GM21367 (cell line): ENCODE results near the gene SEMA6A.

Experiments used
- ATAC-seq: cut with Tn5 transposase; IDR thresholded peaks from one replicate; pipeline ENCODE4 v1.9.1; 2021; ENCODE audit not compliant: unreplicated experiment

The SEMA6A gene

DNA sequence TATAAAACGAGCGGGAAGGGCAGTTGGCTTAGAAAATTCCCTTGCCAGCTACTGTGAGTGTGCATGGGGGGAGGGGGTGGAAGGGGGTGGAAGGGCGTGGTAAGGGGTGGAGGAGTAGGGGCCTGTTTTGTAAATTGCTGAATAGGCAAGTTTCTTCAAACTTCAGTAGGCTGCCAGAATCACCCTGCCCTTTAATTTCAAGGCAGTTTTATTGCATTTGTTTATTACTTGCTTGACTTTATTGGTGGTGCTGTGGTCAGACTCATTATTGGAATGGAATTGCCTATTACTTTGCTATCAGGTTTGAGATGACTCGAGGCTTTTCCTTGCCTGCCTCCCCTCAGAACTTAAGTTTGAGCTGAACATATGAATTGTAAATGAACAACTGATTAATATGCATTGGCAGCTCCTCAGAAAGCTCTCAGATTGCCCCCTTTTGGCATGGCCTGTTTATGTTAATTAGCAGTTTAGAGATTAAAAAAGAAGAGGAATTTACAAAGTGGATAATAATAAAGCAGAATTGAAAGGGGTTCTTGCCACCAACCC lies 76.0 kb downstream of the SEMA6A start:
- ATAC-seq: no peak

DNA sequence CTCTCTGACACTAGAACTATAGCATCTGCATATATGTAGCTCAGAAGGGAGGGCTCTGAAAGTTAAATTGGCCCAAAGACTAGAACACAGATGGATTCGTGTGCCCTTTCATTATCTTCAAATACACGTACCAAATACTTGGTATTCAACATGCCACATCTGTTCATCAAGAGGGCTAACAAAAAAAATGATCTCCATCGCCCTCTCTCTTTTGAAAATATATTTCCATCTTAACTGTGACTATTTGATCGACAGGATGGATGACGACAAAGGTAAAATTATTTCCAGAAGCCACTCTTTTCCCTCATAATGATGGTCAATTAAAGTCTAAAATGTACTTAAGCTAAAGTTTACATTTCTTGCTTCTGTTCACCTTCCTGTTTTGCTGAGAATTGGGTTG lies 77.0 kb downstream of the SEMA6A start:
- no peak for ATAC-seq

DNA sequence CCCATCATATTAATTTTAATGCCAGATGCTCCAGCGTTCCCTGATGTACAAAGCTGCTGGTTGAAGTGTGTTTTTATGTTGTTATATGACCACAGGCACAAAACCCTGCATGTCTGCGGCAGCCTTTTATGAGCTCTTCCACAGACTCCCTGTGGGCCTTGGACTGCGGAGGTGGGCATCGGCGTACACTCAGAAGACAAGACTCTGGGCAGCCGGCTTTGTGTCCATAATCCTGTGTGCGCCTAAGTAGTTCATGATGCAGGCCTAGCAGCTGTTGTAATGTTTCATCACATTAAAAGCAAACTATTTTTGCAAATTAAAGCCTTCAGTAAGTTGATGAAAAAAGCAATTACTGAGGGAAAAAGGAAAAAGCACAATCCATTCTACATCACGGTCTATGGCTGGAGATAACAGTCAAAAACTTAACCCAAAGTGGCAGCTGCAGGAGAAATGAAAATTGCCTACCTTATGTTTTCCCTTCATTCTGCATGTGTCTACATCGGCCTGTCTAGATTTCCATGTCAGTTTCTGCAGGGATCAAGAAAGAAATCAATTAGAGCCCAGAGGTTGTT lies 78.8 kb downstream of the SEMA6A start:
- no peak for ATAC-seq

DNA sequence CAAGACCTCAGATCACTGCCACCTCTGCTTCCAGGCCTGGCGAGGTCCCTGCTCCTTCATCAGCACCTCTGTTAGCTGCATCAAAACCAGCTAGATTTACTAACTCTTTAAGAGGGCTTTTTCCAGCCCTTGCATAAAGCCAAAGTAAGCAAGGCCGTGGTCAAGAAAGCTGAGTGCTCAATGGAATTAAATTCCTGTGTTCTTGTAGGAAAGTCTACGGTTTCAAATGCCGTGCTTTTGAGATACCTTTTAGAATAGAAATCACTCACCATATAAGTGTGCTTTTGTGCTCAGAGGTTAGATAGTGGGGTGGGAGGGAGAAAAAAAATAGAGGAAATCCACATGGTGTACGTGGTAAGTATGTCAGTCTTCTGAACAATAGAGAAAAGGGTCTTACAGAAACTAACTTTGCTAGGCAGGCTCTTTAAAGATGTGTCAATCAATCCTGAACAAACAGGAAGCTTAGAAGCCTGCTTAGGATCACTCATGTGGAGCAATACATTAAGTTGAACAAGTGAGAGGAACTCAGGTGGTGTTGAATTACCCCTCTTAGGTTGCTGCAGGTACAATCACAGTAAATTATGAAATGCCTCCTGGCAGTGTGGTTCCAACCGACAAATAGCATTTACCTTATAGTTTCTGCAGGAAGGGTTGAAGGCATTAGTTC lies 79.7 kb downstream of the SEMA6A start:
- ATAC-seq: no peak

DNA sequence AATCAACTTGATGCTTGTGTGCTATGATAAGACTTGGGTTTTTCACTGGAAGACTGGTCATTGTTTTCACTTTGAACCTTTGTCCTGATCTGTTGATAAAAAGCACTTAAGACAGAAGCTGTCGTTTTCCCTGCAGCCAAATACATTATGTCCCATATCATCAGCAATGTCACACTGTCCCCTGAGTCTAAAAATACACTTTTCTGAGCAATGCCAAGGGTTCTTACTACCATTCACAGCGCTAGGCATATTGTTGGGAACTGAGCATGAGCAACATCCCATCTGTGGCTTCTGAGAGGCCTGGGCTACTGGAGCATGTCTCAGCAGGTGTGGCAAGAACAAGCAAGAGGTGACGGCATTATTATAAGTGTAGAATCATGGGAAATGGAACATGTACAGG lies 81.8 kb downstream of the SEMA6A start:
- no peak for ATAC-seq

DNA sequence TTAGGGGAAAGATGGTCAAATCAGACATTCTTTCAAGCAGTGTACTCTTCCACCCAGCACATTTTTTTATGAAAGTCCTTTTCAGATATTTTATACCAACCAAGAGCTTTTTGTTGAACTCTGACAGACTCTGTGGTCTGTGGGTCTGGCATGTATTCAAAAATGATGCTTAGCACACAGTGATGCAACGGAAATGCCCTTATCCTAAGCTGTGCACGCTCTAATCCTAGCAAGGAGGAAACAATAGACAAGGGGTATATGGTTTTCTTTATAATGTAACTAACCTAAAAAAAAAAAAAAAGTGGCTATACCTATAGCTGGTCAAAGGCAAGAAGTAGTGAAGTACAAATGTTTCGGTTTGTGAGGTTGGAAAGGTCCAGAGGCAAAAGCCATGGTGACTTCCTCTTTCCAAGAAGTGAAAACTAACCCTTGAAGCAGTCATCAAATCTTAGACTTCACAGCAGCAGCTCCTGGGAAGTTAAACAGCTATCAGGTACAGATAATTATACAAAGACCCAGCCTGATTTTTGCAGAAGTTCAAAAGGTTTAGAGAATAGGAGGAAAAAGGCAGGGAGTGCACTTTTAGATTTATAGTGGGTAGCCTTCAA lies 82.5 kb downstream of the SEMA6A start:
- ATAC-seq: peak; percentile 66

DNA sequence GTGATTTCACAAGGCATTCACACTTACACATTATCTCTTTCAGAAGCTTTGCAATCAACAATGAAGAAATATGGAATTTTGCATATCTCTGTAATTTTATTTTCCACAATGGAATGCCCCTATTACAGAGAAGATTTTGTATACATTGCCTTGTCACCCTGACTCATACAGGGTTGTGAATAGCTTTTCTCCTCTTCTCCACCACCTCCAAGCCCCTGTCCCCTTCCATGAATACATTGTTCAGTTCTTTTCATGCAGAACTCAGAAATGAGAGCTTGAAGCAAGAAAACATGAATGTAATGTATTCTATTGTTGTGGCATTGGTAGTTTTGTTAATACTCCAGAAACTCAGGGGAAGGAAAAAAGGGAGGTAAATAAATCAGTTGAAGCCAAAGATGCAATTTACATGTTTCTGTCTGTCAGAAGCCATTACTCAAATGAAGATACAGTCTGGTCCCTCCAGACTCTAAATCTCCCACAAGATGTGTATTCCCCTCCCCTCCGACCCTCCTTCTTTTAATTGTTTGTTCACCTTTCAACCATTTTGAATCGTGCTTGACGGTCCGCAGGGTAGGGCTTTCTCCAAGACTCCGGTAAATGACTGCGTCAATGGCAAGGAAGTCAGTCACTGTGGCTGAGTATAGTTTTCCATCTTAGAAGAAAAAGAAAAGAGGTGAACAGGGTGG lies 86.1 kb downstream of the SEMA6A start:
- ATAC-seq: no peak

DNA sequence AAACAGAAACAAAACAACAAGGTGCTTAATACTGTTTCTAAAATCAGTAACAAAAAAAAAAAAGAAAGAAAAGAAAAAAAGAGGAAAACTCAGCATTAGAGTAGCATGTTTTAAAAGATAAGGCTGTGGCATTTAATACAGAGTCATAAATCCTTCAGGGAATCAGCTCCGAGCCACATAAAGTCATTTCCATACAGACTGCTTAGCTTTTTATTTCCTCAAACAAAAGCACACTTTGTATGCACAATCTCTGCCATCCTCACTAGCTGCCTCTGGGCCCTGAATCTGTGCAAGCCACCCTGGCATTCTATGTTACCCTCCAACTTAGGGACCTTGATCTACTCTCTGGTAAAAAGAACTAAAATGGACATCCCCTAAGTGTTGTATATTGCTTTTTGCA lies 87.6 kb downstream of the SEMA6A start:
- no peak for ATAC-seq

DNA sequence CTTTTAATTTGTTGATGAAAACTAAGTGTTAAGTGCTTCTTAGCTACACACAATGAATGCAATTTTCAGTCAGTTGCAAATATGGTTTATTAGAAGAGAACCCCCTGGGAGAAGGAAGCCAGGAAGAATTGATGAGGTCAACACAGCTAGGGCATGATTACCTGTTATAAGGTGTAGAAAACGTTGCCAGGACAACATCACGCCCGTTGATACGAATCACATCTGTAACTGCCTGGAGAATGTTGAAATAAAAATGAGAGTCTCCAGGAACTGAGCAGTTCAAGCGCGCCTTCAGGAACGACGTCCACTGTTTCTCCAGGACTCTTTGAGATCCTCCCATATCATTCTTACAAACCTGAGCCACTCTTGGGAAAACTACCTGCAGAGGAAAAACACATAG lies 88.0 kb downstream of the SEMA6A start:
- ATAC-seq: no peak

DNA sequence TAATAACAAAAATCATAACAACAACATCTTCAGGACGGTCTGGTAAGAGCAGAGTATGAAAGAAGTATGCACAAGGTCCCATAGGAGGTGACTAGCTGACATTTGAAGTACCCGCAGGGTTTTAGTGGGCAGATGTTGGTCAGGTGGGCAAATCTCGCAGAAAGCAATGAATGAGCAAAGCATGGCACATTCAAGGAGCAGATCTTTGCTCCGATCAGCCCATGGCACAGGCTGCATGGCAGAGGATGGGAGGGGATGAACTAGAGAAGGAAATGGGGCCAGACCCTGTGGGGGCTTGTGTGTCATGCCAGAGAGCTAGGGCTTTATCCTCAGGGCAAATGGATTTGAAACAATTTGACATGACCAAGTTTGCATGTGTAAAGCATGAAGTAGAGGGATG lies 90.0 kb downstream of the SEMA6A start:
- ATAC-seq: no peak

DNA sequence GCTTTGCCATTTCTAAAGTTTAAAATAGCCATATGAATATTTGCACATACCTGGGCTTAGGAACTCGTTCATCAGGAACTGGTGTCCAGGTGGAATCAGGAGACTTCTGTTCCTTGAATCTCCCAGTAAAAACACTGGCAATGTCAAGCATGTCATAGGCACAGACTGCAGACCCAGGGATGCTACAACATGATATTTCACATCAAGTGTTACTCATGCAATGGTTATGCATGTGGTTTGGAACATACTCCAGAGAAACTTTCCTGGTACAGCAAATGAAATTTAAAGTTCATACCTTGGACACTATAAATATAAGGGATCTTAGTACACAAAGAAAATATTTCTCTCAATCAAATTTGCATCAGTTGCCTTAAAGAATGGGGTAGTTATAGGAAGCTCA lies 92.2 kb downstream of the SEMA6A start:
- no peak for ATAC-seq

DNA sequence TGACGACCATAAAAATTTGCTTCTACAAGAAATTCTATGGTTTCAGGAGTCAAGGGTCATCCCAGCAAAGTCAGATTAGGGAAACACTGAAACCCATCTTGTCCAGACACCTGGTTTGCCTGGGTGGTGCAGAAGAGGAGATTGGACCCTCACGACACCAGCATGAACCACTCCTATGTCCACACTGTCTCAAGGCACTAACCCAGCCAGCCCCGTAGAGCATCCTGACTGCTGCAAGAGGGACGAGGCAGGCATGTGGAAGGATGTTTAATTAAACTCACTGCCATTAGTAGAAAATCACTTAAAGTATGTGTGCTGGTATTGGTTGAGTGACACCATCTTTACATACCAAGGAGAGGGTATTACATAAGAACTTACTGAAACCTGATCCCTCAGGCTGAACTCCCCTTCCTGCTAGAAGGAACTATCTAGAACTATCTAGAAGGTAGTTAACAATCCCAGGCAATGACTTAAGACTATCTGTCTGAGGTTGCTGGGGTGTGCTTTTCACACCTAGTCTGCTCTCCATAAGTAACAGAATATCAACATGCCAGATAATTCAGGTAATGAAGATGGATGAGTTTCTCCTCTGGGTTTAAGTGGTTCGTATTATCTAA lies 93.6 kb downstream of the SEMA6A start:
- ATAC-seq: no peak

DNA sequence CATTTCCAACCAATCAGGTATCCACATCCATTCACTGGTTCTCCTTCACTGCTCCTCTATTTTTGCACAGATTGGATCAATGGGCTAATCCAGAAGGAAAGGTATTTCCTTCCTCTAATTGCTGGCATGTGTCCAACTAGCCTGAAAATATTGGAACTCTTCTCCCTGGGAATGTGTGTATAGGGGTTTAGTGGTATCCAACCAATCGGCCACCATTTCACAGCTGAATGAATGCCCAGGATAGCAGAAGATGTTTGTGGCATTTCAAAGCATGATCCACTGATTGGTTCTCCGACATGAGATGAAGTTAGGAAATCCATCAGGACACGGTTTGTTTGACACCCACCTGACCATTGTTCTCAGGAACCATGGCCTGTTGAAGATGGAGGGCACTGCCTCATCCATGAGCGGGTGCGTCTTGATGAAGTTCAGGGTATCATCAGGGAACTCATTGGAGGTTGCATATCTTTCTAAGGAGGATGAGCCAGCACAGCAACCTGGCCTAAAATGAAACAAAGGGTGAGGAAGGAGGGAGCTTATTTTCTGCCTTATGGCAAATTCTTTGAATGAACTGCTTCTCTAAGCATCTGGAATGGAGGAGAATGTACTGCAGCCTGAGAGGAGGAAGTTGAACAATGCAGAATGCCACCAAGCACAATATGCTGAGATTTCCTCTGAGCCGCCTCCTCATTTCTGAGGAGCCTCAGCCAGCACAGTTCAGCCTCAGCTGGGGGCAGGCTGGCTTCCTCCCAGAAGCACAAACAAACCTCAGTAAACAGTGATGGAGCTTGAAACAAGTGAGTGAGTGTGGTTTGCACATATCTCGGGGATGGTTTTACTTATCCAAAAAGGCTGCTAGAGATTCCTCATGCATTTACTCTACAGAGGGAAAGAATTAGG lies 94.6 kb downstream of the SEMA6A start:
- no peak for ATAC-seq

DNA sequence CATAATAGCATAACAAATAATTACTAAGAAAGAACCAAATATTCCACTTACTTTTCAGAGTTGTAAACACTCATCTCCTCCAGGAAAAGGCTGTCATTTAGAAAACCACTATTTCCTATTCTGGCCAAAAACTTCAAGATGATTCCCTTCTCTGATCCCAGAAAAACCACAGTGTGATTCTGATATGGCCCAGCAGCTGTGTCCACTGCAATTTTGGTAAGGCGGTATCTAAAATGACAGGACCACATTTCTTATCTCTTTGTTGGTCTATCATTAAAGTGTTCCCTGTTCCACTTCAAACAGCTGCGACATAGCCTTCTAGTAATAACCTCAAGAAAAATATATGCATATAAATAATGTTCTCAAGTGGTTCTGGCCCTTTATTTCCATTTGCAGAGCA lies 96.1 kb downstream of the SEMA6A start:
- ATAC-seq: no peak

DNA sequence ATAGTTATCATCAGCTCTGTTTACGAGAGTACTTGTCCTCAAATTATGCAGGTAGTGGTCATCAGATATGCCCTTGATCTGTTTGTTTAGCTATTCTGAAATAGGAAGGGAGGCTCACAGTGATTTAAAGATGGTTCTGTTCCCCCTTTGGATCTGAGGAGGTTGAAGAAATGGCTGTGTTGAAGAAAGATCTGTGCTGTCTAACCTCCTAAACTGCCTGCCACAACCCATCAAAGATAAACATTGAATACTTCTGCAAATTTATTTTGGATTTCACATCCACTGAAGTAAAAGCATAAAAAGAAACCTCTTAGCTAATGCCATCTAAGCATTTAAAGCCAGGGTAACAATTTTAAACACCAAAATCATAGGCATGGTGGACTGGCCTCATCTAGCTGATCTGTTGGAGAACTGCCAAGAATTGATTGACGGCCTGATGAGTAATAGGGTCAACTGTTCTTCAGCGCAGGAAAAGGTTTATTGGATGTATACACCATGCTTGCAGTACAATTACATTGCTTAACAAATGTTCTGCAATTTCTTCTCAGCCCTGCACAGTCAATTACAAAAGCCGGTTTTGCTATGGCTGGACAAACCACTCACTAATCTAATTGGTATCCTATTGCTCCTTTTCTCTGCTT lies 97.6 kb downstream of the SEMA6A start:
- ATAC-seq: no peak

DNA sequence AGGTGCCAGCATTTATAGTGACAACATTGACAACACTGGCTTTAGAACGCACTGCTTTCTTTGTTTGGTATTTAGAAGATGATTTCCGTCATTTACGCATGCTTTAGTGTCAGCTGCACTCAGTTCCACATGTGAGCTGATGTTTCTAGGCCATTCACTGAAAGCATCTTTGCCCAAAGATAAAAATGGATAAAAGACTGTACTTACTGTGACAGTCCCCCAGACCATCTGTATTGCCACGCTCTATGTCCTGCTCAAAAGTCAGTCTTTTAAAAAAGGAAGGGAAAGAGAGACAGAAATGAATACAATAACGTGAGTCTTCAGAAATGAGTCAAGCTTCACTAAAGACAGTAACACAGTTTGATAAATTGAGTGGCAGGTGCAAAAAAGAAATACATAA lies 99.3 kb downstream of the SEMA6A start:
- ATAC-seq: no peak

DNA sequence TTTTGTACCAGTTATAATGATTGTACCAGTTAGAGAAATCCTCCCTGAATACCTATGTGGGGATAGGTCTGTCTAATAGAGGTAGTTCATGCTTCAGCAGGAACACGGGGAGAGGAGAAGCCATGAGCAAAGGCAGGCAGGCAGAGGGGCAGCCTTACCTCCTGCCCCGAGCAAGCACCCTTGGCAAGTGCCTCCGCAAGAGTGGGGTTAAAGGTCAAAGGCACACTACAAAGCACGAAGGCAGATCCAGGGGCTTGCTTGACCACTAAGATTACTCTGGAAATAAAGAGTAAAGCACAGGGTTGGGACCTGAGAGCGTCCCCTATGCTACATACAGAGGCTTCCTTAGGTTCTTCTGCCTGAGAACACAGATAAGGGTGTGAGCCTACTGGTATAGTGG lies 100.9 kb downstream of the SEMA6A start:
- ATAC-seq: no peak

DNA sequence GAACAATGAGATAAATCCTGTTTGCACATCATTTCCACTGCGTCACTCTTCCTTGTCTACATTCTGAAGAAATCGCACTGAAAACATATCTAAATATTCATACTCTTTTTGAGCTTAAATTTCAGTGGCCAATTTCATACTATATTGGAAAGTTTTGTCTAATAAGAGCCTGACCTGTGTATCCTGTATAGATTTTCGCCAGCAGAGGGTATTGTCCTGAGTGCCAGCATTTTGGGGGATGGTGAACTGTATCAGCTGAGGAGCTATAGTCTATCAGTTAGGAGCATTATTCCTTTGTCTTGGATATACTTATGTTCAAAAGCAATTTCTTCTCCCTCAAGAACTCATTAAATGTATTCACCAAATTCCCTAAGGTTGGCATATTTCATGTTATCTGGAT lies 102.3 kb downstream of the SEMA6A start:
- ATAC-seq: no peak

DNA sequence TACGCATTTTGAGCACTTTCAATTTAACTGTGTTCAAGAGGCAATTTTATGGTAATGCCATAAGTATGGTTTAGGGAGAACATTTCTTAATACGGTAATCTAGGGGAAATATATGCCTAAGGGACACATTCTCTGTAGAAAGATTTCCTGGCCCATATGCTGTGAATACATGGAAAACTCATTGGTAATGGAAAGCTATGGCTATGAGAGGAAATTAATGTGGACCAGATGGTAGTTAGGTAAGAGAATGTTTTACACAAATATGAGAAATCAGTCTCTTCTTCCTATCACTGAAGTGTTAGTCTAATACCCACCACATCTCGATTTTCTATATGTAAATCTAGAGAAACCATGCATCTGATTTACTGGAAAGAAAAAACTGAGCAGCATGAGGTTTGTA lies 105.0 kb downstream of the SEMA6A start:
- no peak for ATAC-seq

DNA sequence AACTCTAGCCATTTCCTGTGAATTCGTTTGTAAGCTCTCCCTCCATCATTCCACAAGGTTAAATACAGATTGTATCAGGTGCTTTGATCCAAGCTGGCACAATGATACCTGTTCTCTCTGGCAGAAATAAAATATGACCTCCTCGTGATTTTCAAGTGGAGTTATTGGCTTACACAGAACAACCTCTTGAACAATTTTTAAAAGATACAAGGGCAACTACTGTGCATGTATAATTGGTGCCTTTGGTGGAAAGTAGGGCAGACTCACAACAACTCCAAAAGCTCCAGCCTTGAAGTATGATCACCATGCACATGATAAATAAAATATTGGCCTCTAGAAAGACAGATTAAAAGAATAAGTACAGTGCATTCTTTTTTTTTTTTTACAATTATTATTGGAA lies 106.0 kb downstream of the SEMA6A start:
- ATAC-seq: no peak
